ENCODE results near the gene LIMS1. TPM values are rescaled to one million over a fixed set of nuclear protein-coding genes. Genes with fewer than 3 reads are reported as not detected.
A peak's percentile ranks its signal among the peaks of the same experiment; 100 is the strongest.
"Not testable (repeated sequence)": the region's sequence is repeated elsewhere in the genome, so short reads cannot be mapped to it uniquely, and the experiment has no call there.

The LIMS1 gene
- total and polyA plus RNA-seq, 2 of the 13 experiments (the other 11 are each of a cell fraction or from before 2014, with no cell fraction given), result 38.3 to 49.6 TPM

- DNase-seq (ENCODE audit: low spot score); H4K20me1 ChIP-seq (ENCODE audit: insufficient read depth, low read length); H3K9ac ChIP-seq (ENCODE audit: insufficient read depth, low read depth, low read length); H3K4me3 ChIP-seq (replicated peaks in 1 of 3; ENCODE audit: insufficient read depth in 1 of 3, low read depth in 2 of 3, low read length in 3 of 3); H3K4me1 ChIP-seq (ENCODE audit: insufficient read depth, low read length); H3K36me3 ChIP-seq (replicated peaks in 1 of 2; ENCODE audit: control insufficient read depth in 1 of 2, insufficient read depth in 2 of 2, low read length in 2 of 2); intact Hi-C loops (cut with micrococcal nuclease; ENCODE audit: unreplicated experiment); BruUV-seq (replicated peaks); FAIRE-seq; H3K27ac ChIP-seq (ENCODE audit: extremely low read length, insufficient read depth, low read length); CTCF ChIA-PET (ENCODE audit: low intra/inter-chr PET ratio, low total read pairs); H3K9me3 ChIP-seq (ENCODE audit: low read length); H3K27me3 ChIP-seq (ENCODE audit: control insufficient read depth in 1 of 2, insufficient read depth in 2 of 2, low read length in 2 of 2); H2AFZ ChIP-seq (ENCODE audit: low read length); H3K4me2 ChIP-seq (ENCODE audit: low read depth, low read length); in situ Hi-C loops (cut with HindIII; ENCODE audit: extremely low pct_ligation_motif_present, low pct_unique_long_range_greater_than_20kb); POLR2A ChIA-PET; H3K79me2 ChIP-seq (ENCODE audit: insufficient read depth, low read length): not testable (repeated sequence)
- ATAC-seq, result peak; percentile 78
- WGBS (ENCODE audit: low lambda C conversion rate), result 30% methylated on average over 1 of the region's 1 CpG
Observed at GRCh38 chr2:108670282-108670681, 136.0 kb downstream of the LIMS1 start.

GRCh38 chr2:108672200-108672805 is 138.0 kb downstream of the LIMS1 start:
- POLR2A ChIA-PET; H3K9ac ChIP-seq (ENCODE audit: insufficient read depth, low read depth, low read length); in situ Hi-C loops (cut with HindIII; ENCODE audit: extremely low pct_ligation_motif_present, low pct_unique_long_range_greater_than_20kb); intact Hi-C loops (cut with micrococcal nuclease; ENCODE audit: unreplicated experiment); CTCF ChIA-PET (ENCODE audit: low intra/inter-chr PET ratio, low total read pairs); H3K4me1 ChIP-seq (ENCODE audit: insufficient read depth, low read length); H4K20me1 ChIP-seq (ENCODE audit: insufficient read depth, low read length); FAIRE-seq; H3K9me3 ChIP-seq (ENCODE audit: low read length); H3K4me3 ChIP-seq (replicated peaks in 1 of 3; ENCODE audit: insufficient read depth in 1 of 3, low read depth in 2 of 3, low read length in 3 of 3); BruUV-seq (replicated peaks); H3K27ac ChIP-seq (ENCODE audit: extremely low read length, insufficient read depth, low read length); DNase-seq (ENCODE audit: low spot score); H2AFZ ChIP-seq (ENCODE audit: low read length); H3K79me2 ChIP-seq (ENCODE audit: insufficient read depth, low read length); H3K4me2 ChIP-seq (ENCODE audit: low read depth, low read length); ATAC-seq; H3K27me3 ChIP-seq (ENCODE audit: control insufficient read depth in 1 of 2, insufficient read depth in 2 of 2, low read length in 2 of 2): not testable (repeated sequence)
- peaks cover 3 to 18% of the 10 kb centered on the region in 2 experiments for H3K36me3 ChIP-seq (replicated peaks in 1 of 2; ENCODE audit: control insufficient read depth in 1 of 2, insufficient read depth in 2 of 2, low read length in 2 of 2)
- WGBS (ENCODE audit: low lambda C conversion rate), result 92% methylated on average over 2 of the region's 6 CpGs

- POLR2A ChIA-PET; intact Hi-C loops (cut with micrococcal nuclease; ENCODE audit: unreplicated experiment); BruUV-seq (replicated peaks); FAIRE-seq; in situ Hi-C loops (cut with HindIII; ENCODE audit: extremely low pct_ligation_motif_present, low pct_unique_long_range_greater_than_20kb); ATAC-seq; H3K79me2 ChIP-seq (ENCODE audit: insufficient read depth, low read length); H3K4me1 ChIP-seq (ENCODE audit: insufficient read depth, low read length); DNase-seq (ENCODE audit: low spot score); H3K9me3 ChIP-seq (ENCODE audit: low read length); H3K9ac ChIP-seq (ENCODE audit: insufficient read depth, low read depth, low read length); H3K27me3 ChIP-seq (ENCODE audit: control insufficient read depth in 1 of 2, insufficient read depth in 2 of 2, low read length in 2 of 2); H3K27ac ChIP-seq (ENCODE audit: extremely low read length, insufficient read depth, low read length); H3K4me2 ChIP-seq (ENCODE audit: low read depth, low read length); H3K4me3 ChIP-seq (replicated peaks in 1 of 3; ENCODE audit: insufficient read depth in 1 of 3, low read depth in 2 of 3, low read length in 3 of 3); H2AFZ ChIP-seq (ENCODE audit: low read length); CTCF ChIA-PET (ENCODE audit: low intra/inter-chr PET ratio, low total read pairs); H4K20me1 ChIP-seq (ENCODE audit: insufficient read depth, low read length): not testable (repeated sequence)
- H3K36me3 ChIP-seq (replicated peaks in 1 of 2; ENCODE audit: control insufficient read depth in 1 of 2, insufficient read depth in 2 of 2, low read length in 2 of 2), result peaks cover 3 to 24% of the 10 kb centered on the region in 2 experiments
- WGBS (ENCODE audit: low lambda C conversion rate), result 100% methylated on average over 1 of the region's 1 CpG
Observed at GRCh38 chr2:108676522-108676921, 142.3 kb downstream of the LIMS1 start.
